ENCODE results near the gene EGFL7. TPM values are rescaled to one million over a fixed set of nuclear protein-coding genes. Genes with fewer than 3 reads are reported as not detected.
A peak's percentile ranks its signal among the peaks of the same experiment; 100 is the strongest.
"Not testable (repeated sequence)": the region's sequence is repeated elsewhere in the genome, so short reads cannot be mapped to it uniquely, and the experiment has no call there.

Gene EGFL7
- total and polyA plus RNA-seq, 2 of the 8 experiments (the other 6 are each of a cell fraction or from before 2014, with no cell fraction given) = 37.8 to 53.4 TPM

DNA sequence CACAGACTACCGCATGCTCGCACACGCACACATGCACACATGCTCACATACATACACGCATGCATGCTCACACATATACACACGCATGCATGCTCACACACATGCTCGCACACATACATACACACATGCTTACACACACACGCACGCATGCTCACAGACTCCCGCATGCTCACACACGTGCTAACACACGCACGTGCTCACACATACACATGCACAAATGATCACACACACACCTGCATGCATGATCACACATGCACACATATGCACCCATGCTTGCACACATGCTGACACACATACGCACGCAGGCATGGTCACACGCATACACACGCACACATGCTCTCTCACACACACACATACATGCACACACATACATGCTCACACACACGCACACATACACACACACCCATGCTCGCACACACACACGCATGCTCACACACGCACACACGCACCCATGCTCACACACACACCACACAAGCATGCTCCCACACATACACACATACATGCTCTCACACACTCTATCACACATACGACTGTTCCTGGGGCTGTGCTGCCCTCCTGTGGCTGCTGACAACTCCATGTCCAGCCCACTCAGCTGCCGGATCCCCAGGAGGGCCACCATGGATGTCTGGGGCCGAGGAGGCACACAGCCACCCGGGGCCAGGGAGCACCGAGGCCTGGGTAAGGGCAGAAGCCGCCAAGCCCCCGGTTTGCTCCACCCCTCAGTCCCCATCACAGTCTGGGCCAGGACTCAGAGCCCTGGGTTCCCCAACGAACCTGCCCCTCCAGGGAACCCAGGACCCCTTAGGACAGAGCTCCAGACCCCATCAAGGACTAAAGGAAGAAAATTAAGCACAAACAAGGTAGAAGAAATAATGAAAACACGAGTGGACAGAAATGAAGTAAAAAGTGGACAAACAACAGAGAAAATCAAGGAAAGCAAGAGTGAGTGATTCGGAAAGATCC, 31.4 kb upstream of the EGFL7 start (continued):
- peak; percentile 94 to 95 for TF ChIP-seq RAD21 (IDR thresholded peaks at IDR 0.05 in 1 of 2, conservative IDR thresholded peaks at IDR 0.05 in 1 of 2; ENCODE audit: low read depth in 2 of 2, low read length in 2 of 2)
- TF ChIP-seq TEAD4 (IDR thresholded peaks at IDR 0.05; ENCODE audit: low read depth, low read length) = 0 out of 2 replicates have a peak, but pooled peaks have one; percentile 2

DNA sequence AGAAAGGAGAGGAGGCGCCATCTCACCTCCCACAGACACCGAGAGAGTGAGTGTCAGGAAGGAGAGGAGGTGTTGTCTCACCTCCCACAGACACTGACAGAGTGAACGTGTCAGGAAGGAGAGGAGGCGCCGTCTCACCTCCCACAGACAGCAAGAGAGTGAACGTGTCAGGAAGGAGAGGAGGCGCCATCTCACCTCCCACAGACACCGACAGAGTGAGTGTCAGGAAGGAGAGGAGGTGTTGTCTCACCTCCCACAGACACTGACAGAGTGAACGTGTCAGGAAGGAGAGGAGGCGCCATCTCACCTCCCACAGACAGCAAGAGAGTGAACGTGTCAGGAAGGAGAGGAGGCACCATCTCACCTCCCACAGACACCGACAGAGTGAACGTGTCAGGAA, 30.6 kb upstream of the EGFL7 start:
- H2BK5ac ChIP-seq (ENCODE audit: low read depth, low read length); H3K79me1 ChIP-seq (ENCODE audit: low read depth, low read length); H3K79me2 ChIP-seq (ENCODE audit: control insufficient read depth in 1 of 2, insufficient read depth in 2 of 2, low read length in 2 of 2); H2BK120ac ChIP-seq (replicated peaks; ENCODE audit: low read depth, low read length); H2BK15ac ChIP-seq (ENCODE audit: low read length); H3K36me3 ChIP-seq (ENCODE audit: control insufficient read depth in 2 of 4, insufficient read depth in 4 of 4, low read length in 3 of 4); H4K91ac ChIP-seq (replicated peaks; ENCODE audit: insufficient read length, low read length); FAIRE-seq; H3K4me2 ChIP-seq (ENCODE audit: insufficient read depth in 1 of 2, low read depth in 2 of 2, low read length in 2 of 2); H3K23ac ChIP-seq (ENCODE audit: insufficient read length); H2AFZ ChIP-seq (ENCODE audit: low read length); H3K4ac ChIP-seq (replicated peaks; ENCODE audit: insufficient read length, low read depth, low read length); H3K27me3 ChIP-seq (replicated peaks in 1 of 4; ENCODE audit: control insufficient read depth in 3 of 4, extremely low read depth in 1 of 4, insufficient read depth in 3 of 4, low read length in 3 of 4); H3K56ac ChIP-seq (replicated peaks; ENCODE audit: insufficient read length, low read depth, low read length); DNase-seq (ENCODE audit: low read depth in 1 of 2, low spot score in 2 of 2); H4K8ac ChIP-seq (ENCODE audit: extremely low read depth, insufficient read depth, low read length); H4K5ac ChIP-seq (ENCODE audit: insufficient read length, low read depth, low read length); H2BK12ac ChIP-seq (ENCODE audit: low read depth, low read length); H2BK20ac ChIP-seq (ENCODE audit: low read length); H3K9me3 ChIP-seq (ENCODE audit: insufficient read depth in 2 of 2, low read depth in 1 of 2, low read length in 1 of 2); H3K18ac ChIP-seq (ENCODE audit: extremely low read depth, low read length); H4K20me1 ChIP-seq (replicated peaks in 1 of 2; ENCODE audit: control insufficient read depth in 1 of 2, insufficient read depth in 2 of 2, low read length in 2 of 2); H3K4me3 ChIP-seq (ENCODE audit: extremely low read depth in 1 of 4, insufficient read depth in 2 of 4, low read depth in 3 of 4, low read length in 4 of 4); H3K27ac ChIP-seq (ENCODE audit: low read depth, low read length); H2AK5ac ChIP-seq (ENCODE audit: low read depth, low read length); H3K4me1 ChIP-seq (replicated peaks in 1 of 4; ENCODE audit: control insufficient read depth in 3 of 4, insufficient read depth in 4 of 4, low read length in 3 of 4); H3K23me2 ChIP-seq (ENCODE audit: low read depth, low read length); H3K14ac ChIP-seq (ENCODE audit: insufficient read length); H3K9ac ChIP-seq (replicated peaks in 1 of 4; ENCODE audit: extremely low read depth in 1 of 4, low read depth in 3 of 4, low read length in 3 of 4): not testable (repeated sequence)
- ChIA-PET CTCF (ENCODE audit: partially characterized antibody) (interaction anchor here (0.5 to 1.4 kb wide), 31 partner anchors 8 to 319 kb away, joined by 3 to 82 read pairs (median 4); partner anchors contain the start of gene EGFL7), POLR2A (ENCODE audit: partially characterized antibody) (interaction anchor here (0.9 to 1.4 kb wide), 4 partner anchors 144 to 152 kb away, joined by 3 to 4 read pairs (median 3); no protein-coding TSS in a partner anchor)
- 76% methylated on average over 4 of the region's 13 CpGs; no CpG with 5 or more reads in 1 of the 2 experiments for WGBS, 2 experiments (ENCODE audit: extremely low coverage in 1 of 2, insufficient coverage in 1 of 2, insufficient read length in 1 of 2, insufficient replicate concordance in 2 of 2, low coverage in 1 of 2, low lambda C conversion rate in 2 of 2, missing lambda C conversion rate in 1 of 2)
